ENCODE measurements around the gene UGT1A7.

Gene UGT1A7

DNA sequence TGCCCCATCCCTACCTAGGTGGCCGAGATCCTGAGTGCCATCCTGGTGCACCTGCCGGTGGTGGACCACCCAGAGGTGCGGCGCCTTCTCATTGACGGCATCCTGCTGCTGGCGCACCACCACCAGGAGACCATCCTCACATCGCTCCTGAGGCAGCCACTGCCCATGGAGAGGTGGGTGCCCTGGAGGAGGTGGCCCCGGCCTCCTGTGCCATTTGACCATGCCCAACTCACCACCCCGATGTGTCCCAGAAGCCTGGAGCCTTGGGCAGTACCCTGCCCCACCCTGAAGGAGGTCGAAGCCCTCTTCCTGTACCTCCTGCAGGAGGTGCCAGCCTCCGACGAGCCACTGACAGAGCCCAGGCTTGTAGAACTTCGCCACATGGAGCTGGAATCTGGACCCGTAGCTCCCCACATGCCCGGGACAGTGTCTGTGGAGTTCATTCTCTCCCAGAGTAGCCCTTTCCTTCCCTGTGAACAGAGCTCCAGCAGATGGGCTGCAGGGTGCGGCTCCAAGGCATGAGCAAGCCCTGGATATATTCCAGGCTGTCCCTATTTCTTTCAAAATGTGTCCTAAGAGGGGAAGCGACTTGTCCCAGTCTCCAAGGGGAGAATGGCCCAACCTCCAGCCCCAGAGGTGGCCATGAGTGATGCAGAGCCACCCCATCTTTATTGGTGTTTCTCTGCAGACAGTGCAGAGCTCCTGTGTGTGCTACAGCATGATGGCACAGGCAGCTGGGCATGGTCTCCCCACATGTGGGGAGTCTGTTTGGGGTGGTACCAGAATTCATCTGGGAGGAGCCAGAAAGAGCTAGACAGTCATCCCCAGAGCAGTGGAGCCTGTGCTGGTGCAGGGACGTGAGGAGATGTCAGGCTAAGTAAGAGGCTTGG lies 138.4 kb downstream of the UGT1A7 start:
- DNase-seq, result no peak

DNA sequence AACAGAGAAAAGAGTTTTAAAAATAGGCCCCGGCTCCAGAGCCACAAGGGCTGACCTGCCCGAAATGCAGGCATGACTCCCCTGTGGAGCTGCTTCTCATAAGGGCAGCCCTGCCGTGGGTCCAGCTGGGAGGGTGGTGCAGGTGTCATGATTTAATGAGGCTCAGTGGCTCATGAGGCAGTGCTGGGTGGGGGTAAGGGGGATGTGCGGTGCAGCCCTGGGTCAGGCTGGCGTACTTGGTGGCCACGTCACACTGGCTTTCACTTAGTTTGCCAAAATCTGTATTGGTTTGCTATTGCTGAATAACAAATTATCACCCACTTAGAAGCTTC lies 139.0 kb downstream of the UGT1A7 start:
- no peak for DNase-seq

DNA sequence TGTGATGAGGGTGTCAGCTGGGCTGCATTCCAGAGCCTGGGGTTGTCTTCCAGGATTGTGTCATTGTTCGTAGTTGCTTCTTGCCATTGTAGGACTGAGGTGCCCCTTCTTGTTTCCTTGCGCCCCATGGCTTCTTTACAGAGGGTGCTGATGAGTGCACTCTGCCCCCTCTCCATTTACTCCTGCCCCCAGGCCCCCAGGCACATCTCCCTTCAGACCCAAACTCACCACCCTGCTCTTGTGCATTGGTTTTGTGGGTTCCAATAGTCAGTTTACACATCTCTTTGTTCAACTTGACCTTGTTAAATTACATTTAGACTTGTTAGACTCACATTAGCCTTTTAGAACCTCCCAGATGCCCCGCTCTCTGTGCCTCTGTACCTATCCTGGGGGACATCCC lies 139.5 kb downstream of the UGT1A7 start:
- DNase-seq, result no peak

DNA sequence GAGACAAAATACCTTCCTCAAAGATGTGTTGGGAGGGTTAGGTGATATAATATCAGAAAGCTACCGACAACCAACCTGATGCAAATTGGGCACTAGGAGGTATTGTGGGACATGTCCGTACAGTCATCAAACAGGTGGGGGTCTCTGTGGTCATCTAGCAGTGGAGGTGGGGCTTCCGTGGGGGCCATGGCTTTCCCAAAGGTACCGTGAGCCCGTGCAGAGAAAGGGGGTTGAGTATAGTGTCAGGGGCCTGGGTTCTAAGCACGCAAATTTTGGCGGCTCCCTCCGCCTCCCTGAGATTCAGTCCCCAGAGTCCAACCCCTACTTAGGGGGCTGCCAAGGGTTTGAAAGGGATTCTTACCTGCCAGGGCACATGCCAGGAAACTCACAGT lies 140.0 kb downstream of the UGT1A7 start:
- no peak for DNase-seq

DNA sequence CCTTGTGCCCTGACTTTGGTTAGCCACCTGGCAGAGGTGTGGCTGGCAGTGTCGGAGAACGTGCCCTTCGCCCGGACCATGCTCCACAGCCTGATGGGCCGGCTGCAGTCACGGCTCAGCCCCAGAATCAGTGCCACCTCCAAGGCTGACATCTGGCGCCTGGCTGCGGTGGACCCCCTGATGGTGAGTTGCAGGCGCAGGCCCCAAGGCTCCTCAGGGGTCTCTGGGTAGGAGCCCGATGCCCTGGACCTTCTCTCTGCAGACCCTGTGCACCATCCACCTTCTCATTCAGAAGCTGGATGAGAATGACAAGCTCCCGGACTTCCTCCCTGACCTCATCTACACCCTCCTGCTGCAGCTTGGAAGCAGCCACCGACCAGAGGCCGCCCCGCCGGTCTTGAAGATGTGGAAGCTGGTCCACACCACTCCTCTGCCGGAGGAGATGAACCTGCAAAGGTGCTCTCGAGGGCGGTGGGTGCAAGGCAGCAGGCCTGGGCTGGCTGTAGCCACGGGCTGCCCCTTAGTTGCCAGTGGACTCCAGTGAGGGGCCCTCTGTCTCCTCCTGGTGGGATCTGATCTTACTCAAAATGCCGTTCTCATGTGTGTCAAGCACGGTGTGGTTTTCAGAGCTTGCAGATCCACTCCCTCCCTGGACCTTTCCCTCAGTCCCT lies 140.5 kb downstream of the UGT1A7 start:
- no peak for DNase-seq

Data from COR-L47 (cell line).